ENCODE data around the gene TRPC1. TPM values are rescaled to one million over a fixed set of nuclear protein-coding genes. Genes with fewer than 3 reads are reported as not detected.

Gene TRPC1
- total RNA-seq, 4 donors from 2014 or later, result 18.8 to 46.7 (median 23.4) TPM

DNA sequence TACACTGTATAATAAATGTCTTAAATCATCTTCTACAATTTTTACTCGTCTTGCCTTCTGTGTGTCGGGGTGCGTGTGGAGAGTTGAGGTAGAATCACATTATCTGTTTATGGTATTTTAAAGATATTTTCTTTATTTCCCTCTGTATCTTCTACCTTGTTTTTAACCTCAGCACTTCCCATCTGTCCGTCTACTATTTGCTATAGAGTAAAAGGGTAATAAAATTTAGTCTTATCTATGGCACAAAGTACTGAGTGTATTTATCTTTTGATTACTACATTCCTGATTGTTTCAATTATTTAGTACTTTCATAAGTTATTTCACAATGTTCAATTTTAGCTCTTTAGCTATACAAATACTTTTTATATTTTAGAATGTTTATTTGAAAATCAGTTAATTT, 62.2 kb downstream of the TRPC1 start:
- H3K36me3 ChIP-seq, result peaks cover 0 to 22% of the 10 kb centered on the region in 2 donors
- TF ChIP-seq POLR2AphosphoS5 (IDR thresholded peaks at IDR 0.05) (no peak), EP300 (IDR thresholded peaks at IDR 0.05) (no peak), POLR2A (IDR thresholded peaks at IDR 0.05) (no peak)
- TF ChIP-seq, protein P1, sequence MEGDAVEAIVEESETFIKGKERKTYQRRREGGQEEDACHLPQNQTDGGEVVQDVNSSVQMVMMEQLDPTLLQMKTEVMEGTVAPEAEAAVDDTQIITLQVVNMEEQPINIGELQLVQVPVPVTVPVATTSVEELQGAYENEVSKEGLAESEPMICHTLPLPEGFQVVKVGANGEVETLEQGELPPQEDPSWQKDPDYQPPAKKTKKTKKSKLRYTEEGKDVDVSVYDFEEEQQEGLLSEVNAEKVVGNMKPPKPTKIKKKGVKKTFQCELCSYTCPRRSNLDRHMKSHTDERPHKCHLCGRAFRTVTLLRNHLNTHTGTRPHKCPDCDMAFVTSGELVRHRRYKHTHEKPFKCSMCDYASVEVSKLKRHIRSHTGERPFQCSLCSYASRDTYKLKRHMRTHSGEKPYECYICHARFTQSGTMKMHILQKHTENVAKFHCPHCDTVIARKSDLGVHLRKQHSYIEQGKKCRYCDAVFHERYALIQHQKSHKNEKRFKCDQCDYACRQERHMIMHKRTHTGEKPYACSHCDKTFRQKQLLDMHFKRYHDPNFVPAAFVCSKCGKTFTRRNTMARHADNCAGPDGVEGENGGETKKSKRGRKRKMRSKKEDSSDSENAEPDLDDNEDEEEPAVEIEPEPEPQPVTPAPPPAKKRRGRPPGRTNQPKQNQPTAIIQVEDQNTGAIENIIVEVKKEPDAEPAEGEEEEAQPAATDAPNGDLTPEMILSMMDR (IDR thresholded peaks at IDR 0.05), result no peak
- no peak overlapping the region for H3K4me3 ChIP-seq
- H3K9me3 ChIP-seq, result no peaks in the 10 kb centered on the region
- peaks cover 0 to 3% (median 0%) of the 10 kb centered on the region in 3 donors for H3K4me1 ChIP-seq
- no peak overlapping the region for H3K27ac ChIP-seq
- H3K27me3 ChIP-seq, result no peaks in the 10 kb centered on the region
- ATAC-seq, result no peak
- WGBS, 2 donors (ENCODE audit: low coverage in 1 of 2), result 87 to 91% methylated on average over 4 of the region's 4 CpGs

DNA sequence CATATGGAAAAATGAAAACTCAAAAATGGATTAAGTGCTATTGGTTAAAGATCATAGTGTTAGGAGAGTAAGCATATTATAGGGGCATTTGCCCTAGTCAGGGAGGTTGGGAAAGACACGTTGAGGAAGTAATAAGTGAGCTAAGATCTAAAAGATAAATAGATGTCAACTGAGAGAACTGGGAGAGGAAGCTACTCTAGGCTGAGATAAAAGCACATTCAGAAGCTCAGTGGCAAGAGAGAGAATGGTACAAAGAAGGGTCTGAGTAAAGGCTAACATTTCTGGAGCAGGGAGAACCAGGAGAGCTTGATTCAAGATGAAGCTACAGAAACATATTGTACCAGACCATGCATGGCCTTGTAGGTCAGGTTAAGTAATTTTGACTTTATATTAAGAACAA, 63.9 kb downstream of the TRPC1 start:
- no peak for ATAC-seq
- Histone ChIP-seq H3K27me3 (no peaks in the 10 kb centered on the region), H3K27ac (no peak overlapping the region), H3K9me3 (no peaks in the 10 kb centered on the region), H3K4me3 (no peak overlapping the region), H3K4me1 (peaks cover 0 to 3% (median 0%) of the 10 kb centered on the region in 3 donors), H3K36me3 (peaks cover 0 to 19% of the 10 kb centered on the region in 2 donors)
- no peak for TF ChIP-seq EP300 (IDR thresholded peaks at IDR 0.05)
- no peak for TF ChIP-seq POLR2AphosphoS5 (IDR thresholded peaks at IDR 0.05)
- TF ChIP-seq POLR2A (IDR thresholded peaks at IDR 0.05), result no peak
- TF ChIP-seq, protein P1 (IDR thresholded peaks at IDR 0.05), result no peak
- 50 to 53% methylated on average over 1 of the region's 1 CpG for WGBS, 2 donors (ENCODE audit: low coverage in 1 of 2)

DNA sequence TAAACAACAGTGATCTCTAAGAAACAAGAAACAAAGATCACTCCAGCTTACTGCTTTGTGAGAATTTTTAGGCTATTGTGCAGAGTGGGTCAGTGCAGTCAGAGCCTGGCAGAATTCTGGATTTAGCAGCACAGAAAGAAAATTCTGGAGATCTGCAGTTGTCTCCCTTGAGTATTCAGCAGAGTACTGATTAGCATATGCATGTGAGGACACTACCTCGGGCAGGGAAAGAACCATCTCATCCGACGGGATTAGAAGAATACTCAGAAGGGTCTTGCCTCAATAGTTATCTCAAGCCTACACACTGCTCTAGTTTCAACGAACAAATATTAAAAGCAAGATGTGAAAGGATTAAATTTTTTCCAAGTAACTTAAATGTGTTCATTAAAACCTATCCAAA, 70.7 kb downstream of the TRPC1 start:
- no peak overlapping the region for H3K4me3 ChIP-seq
- H3K27ac ChIP-seq, result no peak overlapping the region
- WGBS, 2 donors (ENCODE audit: low coverage in 1 of 2), result 72% methylated on average over 4 of the region's 4 CpGs; no CpG with 5 or more reads in 1 of the 2 donors
- no peaks in the 10 kb centered on the region for H3K27me3 ChIP-seq
- no peaks in the 10 kb centered on the region for H3K4me1 ChIP-seq
- H3K36me3 ChIP-seq, result peaks cover 0 to 14% of the 10 kb centered on the region in 2 donors
- ATAC-seq, result no peak
- no peaks in the 10 kb centered on the region for H3K9me3 ChIP-seq
- no peak for TF ChIP-seq POLR2AphosphoS5 (IDR thresholded peaks at IDR 0.05)
- TF ChIP-seq POLR2A (IDR thresholded peaks at IDR 0.05), result no peak

DNA sequence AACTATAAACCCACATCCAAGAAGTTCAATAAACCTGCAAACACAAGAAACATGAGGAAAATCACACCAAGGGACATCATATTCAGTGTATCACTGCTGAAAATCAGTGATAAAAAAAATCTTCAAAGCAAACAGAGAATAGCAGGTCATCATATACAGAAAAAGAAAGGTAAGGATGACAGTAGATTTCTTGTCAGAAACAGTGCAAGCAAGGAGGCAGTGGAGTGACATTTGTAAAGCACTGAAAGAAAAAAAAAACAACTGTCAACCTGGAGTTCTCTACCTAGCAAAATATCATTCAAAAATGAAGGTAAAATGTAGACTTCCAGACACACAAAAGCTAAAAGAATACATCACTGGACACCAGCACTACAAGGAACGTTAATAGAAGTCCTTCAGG, 71.5 kb downstream of the TRPC1 start:
- no peak overlapping the region for H3K27ac ChIP-seq
- no peaks in the 10 kb centered on the region for H3K9me3 ChIP-seq
- ATAC-seq, result no peak
- H3K27me3 ChIP-seq, result no peaks in the 10 kb centered on the region
- TF ChIP-seq, protein P1 (IDR thresholded peaks at IDR 0.05), result no peak
- no peak for TF ChIP-seq POLR2A (IDR thresholded peaks at IDR 0.05)
- no peak for TF ChIP-seq EP300 (IDR thresholded peaks at IDR 0.05)
- TF ChIP-seq POLR2AphosphoS5 (IDR thresholded peaks at IDR 0.05), result no peak
- peaks cover 0 to 14% of the 10 kb centered on the region in 2 donors for H3K36me3 ChIP-seq
- H3K4me1 ChIP-seq, result no peaks in the 10 kb centered on the region
- 83 to 100% methylated on average over 1 of the region's 1 CpG for WGBS, 2 donors (ENCODE audit: low coverage in 1 of 2)
- H3K4me3 ChIP-seq, result no peak overlapping the region

DNA sequence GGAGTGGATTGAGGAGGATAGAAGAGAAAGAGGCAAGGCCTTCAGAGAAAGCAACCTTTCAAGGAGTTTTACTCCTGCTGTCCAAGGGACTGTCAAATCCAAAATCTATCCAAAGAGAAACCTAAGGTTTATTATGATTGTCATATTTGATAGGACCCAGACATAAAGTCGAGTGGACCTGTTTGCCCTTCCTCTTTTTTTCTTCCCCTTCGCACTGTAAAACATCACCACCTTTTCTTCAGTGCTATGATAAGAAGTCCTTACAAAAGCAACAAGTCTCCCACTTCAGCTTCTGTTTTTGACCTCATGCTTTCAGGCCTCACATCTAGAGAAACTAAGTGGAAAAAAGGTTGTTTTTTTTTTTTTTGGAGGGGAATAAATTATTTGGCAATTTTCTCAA, 73.0 kb downstream of the TRPC1 start:
- Histone ChIP-seq H3K27ac (no peak overlapping the region), H3K4me1 (no peaks in the 10 kb centered on the region), H3K36me3 (peaks cover 0 to 9% of the 10 kb centered on the region in 2 donors), H3K27me3 (no peaks in the 10 kb centered on the region), H3K4me3 (no peak overlapping the region), H3K9me3 (no peaks in the 10 kb centered on the region)
- TF ChIP-seq POLR2AphosphoS5 (IDR thresholded peaks at IDR 0.05), result no peak
- TF ChIP-seq POLR2A (IDR thresholded peaks at IDR 0.05), result no peak
- TF ChIP-seq, protein P1 (IDR thresholded peaks at IDR 0.05), result no peak
- no peak for TF ChIP-seq EP300 (IDR thresholded peaks at IDR 0.05)
- 54 to 56% methylated on average over 2 of the region's 2 CpGs for WGBS, 2 donors (ENCODE audit: low coverage in 1 of 2)
- no peak for ATAC-seq

Measured in gastroesophageal sphincter (tissue), 4 donors.